Ishikawa (cell line): Measurements from ENCODE around the gene PANK3.
A peak's percentile ranks its signal among the peaks of the same experiment; 100 is the strongest.

Experiments used
- CEBPB ChIP-seq: IDR thresholded peaks from 2 replicates; pipeline ENCODE4 v1.6.1; 2012
- CREB1 ChIP-seq: IDR thresholded peaks from 2 replicates; pipeline ENCODE4 v1.6.1; 2012; ENCODE audit warnings: low read depth
- EGR1 ChIP-seq: IDR thresholded peaks from 2 replicates; pipeline ENCODE4 v1.6.1; 2012
- EP300 ChIP-seq: IDR thresholded peaks from 2 replicates; pipeline ENCODE4 v1.6.1; 2012; ENCODE audit warnings: borderline replicate concordance
- FOXM1 ChIP-seq: IDR thresholded peaks from 2 replicates; pipeline ENCODE4 v1.6.1; 2012; ENCODE audit warnings: low read depth, borderline replicate concordance
- NFIC ChIP-seq: IDR thresholded peaks from 2 replicates; pipeline ENCODE4 v1.6.1; 2012
- RAD21 ChIP-seq: IDR thresholded peaks from 2 replicates; pipeline ENCODE4 v1.6.1; 2012; ENCODE audit warnings: low read depth
- TAF1 ChIP-seq: IDR thresholded peaks from 2 replicates; pipeline ENCODE4 v1.6.1; 2012; ENCODE audit warnings: low read depth, mild to moderate bottlenecking
- TCF12 ChIP-seq: IDR thresholded peaks from 2 replicates; pipeline ENCODE4 v1.6.1; 2012; ENCODE audit warnings: low read depth
- TEAD4 ChIP-seq: IDR thresholded peaks from 2 replicates; pipeline ENCODE4 v1.6.1; 2012
- YY1 ChIP-seq: IDR thresholded peaks from 2 replicates; pipeline ENCODE4 v1.6.1; 2012; ENCODE audit warnings: low read depth
- ZBTB7A ChIP-seq: IDR thresholded peaks from 2 replicates; pipeline ENCODE4 v1.6.1; 2012; ENCODE audit warnings: low read depth
- TF ChIP-seq, protein P1 (sequence below): IDR thresholded peaks from 2 replicates; pipeline ENCODE4 v1.6.1; 2012
- TF ChIP-seq, protein P2 (sequence below): IDR thresholded peaks from 2 replicates; pipeline ENCODE4 v1.6.1; 2012
- TF ChIP-seq, protein P3 (sequence below): IDR thresholded peaks from 2 replicates; pipeline ENCODE4 v1.6.1; 2012; ENCODE audit warnings: low read depth, mild to moderate bottlenecking

PANK3 gene

DNA sequence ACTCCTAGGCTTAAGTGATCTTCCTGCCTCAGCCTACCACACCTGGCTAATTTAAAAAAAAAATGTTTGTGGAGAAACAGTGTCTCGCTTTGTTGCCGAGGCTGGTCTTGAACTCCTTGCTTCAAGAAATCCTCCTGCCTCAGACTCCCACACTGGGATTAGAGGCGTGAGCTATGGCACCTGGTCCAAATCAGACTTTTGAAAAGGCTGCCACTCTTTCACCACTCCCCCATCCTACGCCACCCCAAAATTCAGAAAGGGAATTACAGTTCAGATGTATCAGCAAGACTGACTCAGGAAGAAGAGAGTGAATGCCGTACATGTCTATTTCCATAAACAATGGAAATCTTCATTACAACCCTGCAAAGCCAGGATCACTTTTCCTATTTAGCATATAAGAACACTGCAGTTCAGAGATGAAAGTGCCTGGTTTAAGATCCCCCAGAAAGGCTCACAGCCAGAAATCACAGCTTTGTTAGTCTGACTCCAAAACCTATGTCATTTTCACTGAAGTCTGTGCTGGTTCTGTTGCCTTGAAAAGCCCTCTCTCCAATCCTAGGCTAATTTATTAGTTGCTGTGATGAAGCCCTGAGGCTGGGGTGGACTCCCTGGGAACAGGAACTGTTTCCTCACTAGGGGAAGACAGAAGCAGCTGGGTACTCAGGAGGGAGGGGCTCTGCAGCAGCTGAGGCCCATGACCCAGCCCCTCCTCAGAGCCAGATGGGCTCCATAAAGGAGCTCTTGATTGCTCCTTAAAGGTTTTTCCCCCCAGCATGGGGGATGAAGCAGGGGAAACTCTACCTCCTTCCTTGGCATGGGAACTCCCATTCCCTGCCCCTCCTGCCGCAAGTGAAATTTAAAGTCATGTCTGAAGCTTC is 46.9 kb downstream of the PANK3 start:
- no peak for TF ChIP-seq ZBTB7A
- TF ChIP-seq, protein P1, sequence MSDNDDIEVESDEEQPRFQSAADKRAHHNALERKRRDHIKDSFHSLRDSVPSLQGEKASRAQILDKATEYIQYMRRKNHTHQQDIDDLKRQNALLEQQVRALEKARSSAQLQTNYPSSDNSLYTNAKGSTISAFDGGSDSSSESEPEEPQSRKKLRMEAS: no peak
- no peak for TF ChIP-seq TAF1
- no peak for TF ChIP-seq EGR1
- TF ChIP-seq CEBPB: no peak
- no peak for TF ChIP-seq EP300

DNA sequence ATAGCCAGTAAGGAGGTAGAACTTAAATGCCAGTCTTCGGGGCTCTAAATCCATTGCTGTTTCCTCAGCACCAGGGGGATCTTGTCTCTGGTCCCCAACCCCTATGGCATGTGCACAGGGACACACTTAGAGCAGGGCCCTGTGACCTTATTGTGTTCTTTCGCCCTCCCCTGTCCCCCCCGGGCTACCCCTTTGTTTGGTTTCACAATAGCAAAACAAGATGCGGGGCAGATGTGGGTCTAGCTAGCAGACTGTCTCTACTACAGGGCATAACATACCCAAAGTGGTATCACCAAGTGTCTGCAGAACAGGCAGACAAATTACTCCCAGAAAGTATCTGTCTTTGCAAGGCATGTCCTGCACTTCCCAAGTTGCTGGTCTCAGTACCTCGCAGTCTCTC is 48.0 kb downstream of the PANK3 start:
- TF ChIP-seq CREB1 (no peak), EP300 (no peak), NFIC (no peak), FOXM1 (no peak), TAF1 (no peak), YY1 (no peak)
- TF ChIP-seq, protein P2, sequence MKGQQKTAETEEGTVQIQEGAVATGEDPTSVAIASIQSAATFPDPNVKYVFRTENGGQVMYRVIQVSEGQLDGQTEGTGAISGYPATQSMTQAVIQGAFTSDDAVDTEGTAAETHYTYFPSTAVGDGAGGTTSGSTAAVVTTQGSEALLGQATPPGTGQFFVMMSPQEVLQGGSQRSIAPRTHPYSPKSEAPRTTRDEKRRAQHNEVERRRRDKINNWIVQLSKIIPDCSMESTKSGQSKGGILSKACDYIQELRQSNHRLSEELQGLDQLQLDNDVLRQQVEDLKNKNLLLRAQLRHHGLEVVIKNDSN: no peak

DNA sequence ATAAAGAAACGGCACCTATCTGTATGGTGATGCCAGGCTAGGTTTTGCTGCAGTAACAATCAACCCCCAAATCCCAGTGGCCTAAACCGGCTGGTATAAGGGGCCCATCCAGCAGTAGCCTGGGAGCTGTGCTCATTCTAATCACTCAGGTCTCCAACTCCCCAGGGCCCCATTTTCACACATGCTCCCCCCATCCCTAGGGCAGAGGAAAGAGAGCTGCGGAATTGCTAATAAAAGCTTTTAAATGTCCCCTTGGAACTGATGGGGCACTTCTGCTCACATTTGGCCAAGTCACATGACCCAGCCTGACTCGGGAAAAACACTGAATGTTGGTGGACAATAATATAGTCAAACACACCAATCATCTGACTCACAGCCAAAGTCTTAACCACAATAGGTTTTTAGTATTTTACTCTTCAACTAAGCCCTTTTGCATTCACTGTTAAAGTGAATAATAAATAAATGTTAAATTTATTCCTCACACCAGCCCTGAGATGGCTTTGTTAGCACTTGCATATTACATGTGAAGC is 48.5 kb downstream of the PANK3 start:
- TF ChIP-seq, protein P2: peak; percentile 34; the same call in 1 of the 2 replicates
- TF ChIP-seq ZBTB7A: no peak

DNA sequence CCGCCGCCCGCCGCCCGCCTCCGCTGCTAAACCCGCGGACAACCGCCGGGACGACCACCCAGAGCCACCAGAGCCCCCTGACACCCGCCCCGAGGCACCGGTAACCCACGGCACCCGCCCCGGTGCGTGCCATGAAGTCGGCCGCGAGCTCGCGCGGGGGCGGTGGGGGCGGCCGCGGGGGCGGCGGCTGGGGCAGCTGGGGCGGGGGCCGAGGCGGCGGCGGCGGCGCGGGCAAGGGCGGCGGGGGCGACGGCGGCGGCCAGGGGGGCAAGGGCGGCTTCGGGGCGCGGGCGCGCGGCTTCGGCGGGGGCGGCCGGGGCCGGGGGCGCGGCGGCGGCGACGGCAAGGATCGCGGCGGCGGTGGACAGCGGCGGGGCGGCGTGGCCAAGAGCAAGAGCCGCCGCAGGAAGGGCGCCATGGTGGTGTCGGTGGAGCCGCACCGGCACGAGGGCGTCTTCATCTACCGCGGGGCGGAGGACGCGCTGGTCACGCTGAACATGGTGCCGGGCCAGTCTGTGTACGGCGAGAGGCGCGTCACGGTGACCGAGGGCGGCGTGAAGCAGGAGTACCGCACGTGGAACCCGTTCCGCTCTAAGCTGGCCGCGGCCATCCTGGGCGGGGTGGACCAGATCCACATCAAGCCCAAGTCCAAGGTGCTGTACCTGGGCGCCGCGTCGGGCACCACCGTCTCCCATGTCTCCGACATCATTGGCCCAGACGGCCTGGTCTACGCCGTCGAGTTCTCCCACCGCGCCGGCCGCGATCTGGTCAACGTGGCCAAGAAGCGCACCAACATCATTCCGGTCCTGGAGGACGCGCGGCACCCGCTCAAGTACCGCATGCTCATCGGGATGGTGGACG is 49.6 kb downstream of the PANK3 start:
- TF ChIP-seq EP300: no peak
- no peak for TF ChIP-seq TCF12
- TF ChIP-seq, protein P1: peak; percentile 71
- TF ChIP-seq CREB1: no peak
- no peak for TF ChIP-seq TAF1
- TF ChIP-seq, protein P2: no peak
- TF ChIP-seq, protein P3, sequence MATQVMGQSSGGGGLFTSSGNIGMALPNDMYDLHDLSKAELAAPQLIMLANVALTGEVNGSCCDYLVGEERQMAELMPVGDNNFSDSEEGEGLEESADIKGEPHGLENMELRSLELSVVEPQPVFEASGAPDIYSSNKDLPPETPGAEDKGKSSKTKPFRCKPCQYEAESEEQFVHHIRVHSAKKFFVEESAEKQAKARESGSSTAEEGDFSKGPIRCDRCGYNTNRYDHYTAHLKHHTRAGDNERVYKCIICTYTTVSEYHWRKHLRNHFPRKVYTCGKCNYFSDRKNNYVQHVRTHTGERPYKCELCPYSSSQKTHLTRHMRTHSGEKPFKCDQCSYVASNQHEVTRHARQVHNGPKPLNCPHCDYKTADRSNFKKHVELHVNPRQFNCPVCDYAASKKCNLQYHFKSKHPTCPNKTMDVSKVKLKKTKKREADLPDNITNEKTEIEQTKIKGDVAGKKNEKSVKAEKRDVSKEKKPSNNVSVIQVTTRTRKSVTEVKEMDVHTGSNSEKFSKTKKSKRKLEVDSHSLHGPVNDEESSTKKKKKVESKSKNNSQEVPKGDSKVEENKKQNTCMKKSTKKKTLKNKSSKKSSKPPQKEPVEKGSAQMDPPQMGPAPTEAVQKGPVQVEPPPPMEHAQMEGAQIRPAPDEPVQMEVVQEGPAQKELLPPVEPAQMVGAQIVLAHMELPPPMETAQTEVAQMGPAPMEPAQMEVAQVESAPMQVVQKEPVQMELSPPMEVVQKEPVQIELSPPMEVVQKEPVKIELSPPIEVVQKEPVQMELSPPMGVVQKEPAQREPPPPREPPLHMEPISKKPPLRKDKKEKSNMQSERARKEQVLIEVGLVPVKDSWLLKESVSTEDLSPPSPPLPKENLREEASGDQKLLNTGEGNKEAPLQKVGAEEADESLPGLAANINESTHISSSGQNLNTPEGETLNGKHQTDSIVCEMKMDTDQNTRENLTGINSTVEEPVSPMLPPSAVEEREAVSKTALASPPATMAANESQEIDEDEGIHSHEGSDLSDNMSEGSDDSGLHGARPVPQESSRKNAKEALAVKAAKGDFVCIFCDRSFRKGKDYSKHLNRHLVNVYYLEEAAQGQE: peak; percentile 15; the same call in 1 of the 2 replicates
- TF ChIP-seq EGR1: no peak
- TF ChIP-seq YY1: no peak
- TF ChIP-seq NFIC: no peak
- no peak for TF ChIP-seq ZBTB7A
- TF ChIP-seq RAD21: no peak
- no peak for TF ChIP-seq TEAD4
- TF ChIP-seq FOXM1: no peak

DNA sequence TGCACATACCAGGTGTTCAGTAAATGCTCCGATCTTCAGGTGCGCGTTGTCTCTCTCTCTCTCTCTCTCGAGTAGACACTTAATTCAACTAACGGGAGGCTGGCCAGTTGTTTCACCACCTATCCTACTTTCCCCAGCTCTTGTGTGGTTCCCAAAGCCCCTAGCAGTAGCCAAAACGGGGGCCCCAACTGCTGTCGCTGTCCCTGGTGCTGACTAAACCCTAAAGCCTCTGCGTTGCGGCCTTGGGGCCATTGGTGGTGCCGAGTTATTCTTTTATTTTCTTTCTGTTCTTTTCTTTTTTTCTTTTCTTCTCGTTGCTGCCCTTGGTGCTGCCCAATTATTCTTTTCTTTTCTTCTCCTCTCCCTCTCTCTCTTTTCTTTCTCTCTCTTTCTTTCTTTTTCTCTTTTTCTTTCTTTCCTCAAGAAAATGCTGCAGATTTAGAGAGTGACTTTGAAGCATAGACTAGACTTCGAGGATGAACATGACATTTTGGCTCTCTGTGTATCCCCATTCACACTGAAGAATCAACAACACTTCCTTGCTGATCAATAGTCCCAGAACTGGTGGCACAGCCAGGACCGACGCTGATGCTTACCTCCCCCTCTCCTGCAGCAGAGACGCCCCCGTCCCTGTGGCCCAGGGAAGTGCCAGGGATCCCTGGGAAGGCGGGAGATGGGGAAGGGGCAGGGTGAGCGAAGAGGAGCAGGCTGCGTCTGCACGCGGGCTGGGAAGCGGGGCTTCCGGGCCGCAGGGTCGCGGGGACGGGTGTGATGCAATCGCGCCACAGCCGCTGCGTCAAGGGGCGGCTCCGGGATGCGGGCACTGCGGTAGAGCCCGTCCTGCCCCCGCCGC is 50.4 kb downstream of the PANK3 start, which contains the start of gene FBLL1:
Gene FBLL1 (plus strand): TSS at position 785 of the 853 bp plus-strand sequence. CDS start 200 bp downstream, outside the sequence.
- TF ChIP-seq CEBPB (peak; percentile 61; the same call in 1 of the 2 replicates), ZBTB7A (no peak)
- TF ChIP-seq, protein P3: peak; percentile 92
- TF ChIP-seq, protein P1: no peak
